ENCODE measurements around the gene ZNF500. TPM values are rescaled to one million over a fixed set of nuclear protein-coding genes. Genes with fewer than 3 reads are reported as not detected.
A peak's percentile ranks its signal among the peaks of the same experiment; 100 is the strongest.

ZNF500 gene
- total RNA-seq, 1 experiment from 2014 or later, result 20.1 TPM

DNA sequence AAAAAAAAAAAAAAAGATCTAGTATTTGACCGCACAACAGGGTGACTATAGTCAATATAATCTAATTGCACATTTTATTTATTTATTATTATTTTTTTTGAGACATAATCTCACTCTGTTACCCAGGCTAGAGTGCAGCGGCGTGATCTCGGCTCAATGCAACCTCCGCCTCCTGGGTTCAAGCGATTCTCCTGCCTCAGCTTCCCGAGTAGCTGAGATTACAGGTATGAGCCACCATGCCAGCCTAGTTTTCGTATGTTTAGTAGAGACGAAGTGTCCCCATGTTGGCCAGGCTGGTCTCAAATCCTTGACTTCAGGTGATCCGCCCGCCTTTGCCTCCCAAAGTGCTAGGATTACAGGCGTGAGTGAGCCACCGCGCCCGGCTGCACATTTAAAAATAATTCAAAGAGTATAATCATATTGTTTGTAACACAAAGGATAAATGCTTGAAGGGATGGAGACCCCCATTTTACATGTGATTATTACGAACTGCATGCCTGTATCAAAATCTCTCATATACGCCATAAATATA is 33.7 kb downstream of the ZNF500 start:
- DNase-seq (ENCODE audit: low read depth, low spot score), result no peak
- ChIA-PET RAD21 (ENCODE audit: low non-redundant PET in 1 of 2, low total read pairs in 2 of 2, uncharacterized antibody in 2 of 2, unreplicated experiment in 2 of 2) (no interaction called here), CTCF (interaction anchor here (1.6 kb wide), 1 partner anchor 109 kb away, joined by 4 read pairs; the partner anchor contains the start of gene MGRN1), POLR2A (interaction anchor here (1.9 kb wide), 1 partner anchor 35 kb away, joined by 8 read pairs; no protein-coding TSS in a partner anchor)
- intact Hi-C loops (cut with micrococcal nuclease), result loop anchor here (5.0 kb wide), 2 partner anchors 209 to 224 kb away; partner anchors contain the start of gene SEC14L5
- H3K27me3 ChIP-seq (ENCODE audit: insufficient read depth, low read length), result no peaks in the 10 kb centered on the region
- H3K9ac ChIP-seq (ENCODE audit: low read length), result peak overlapping the region; percentile 94
- peaks cover 3 to 15% of the 10 kb centered on the region in 2 experiments; a peak in 3 of 4 replicates for H3K36me3 ChIP-seq (ENCODE audit: control insufficient read depth in 1 of 2, insufficient read depth in 2 of 2, low read length in 2 of 2)
- no peak for ATAC-seq
- TF ChIP-seq, protein P1, sequence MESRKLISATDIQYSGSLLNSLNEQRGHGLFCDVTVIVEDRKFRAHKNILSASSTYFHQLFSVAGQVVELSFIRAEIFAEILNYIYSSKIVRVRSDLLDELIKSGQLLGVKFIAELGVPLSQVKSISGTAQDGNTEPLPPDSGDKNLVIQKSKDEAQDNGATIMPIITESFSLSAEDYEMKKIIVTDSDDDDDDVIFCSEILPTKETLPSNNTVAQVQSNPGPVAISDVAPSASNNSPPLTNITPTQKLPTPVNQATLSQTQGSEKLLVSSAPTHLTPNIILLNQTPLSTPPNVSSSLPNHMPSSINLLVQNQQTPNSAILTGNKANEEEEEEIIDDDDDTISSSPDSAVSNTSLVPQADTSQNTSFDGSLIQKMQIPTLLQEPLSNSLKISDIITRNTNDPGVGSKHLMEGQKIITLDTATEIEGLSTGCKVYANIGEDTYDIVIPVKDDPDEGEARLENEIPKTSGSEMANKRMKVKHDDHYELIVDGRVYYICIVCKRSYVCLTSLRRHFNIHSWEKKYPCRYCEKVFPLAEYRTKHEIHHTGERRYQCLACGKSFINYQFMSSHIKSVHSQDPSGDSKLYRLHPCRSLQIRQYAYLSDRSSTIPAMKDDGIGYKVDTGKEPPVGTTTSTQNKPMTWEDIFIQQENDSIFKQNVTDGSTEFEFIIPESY (IDR thresholded peaks at IDR 0.05; ENCODE audit: extremely low read depth, insufficient replicate concordance, low read length), result no peak
- TF ChIP-seq, protein P2, sequence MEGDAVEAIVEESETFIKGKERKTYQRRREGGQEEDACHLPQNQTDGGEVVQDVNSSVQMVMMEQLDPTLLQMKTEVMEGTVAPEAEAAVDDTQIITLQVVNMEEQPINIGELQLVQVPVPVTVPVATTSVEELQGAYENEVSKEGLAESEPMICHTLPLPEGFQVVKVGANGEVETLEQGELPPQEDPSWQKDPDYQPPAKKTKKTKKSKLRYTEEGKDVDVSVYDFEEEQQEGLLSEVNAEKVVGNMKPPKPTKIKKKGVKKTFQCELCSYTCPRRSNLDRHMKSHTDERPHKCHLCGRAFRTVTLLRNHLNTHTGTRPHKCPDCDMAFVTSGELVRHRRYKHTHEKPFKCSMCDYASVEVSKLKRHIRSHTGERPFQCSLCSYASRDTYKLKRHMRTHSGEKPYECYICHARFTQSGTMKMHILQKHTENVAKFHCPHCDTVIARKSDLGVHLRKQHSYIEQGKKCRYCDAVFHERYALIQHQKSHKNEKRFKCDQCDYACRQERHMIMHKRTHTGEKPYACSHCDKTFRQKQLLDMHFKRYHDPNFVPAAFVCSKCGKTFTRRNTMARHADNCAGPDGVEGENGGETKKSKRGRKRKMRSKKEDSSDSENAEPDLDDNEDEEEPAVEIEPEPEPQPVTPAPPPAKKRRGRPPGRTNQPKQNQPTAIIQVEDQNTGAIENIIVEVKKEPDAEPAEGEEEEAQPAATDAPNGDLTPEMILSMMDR (IDR thresholded peaks at IDR 0.05 in 2 of 3, conservative IDR thresholded peaks at IDR 0.05 in 1 of 3; ENCODE audit: borderline replicate concordance in 1 of 3, insufficient read depth in 1 of 3, low read depth in 2 of 3, low read length in 2 of 3), result no peak
- TF ChIP-seq ZNF274 (IDR thresholded peaks at IDR 0.05; ENCODE audit: low read depth, low read length), result no peak
- H3K9me3 ChIP-seq (ENCODE audit: control insufficient read depth in 1 of 2, insufficient read depth in 1 of 2, low read depth in 1 of 2, low read length in 2 of 2), result no peaks in the 10 kb centered on the region
- peaks cover 29% of the 10 kb centered on the region for H3K79me2 ChIP-seq (ENCODE audit: insufficient read depth, low read length)
- no peaks in the 10 kb centered on the region for H3K9me2 ChIP-seq (ENCODE audit: insufficient read depth)
- H3K27ac ChIP-seq (ENCODE audit: low read depth, low read length), result peak overlapping the region; percentile 83
- H3K4me3 ChIP-seq (replicated peaks in 1 of 2; ENCODE audit: low read depth in 1 of 2, low read length in 2 of 2), result peak overlapping the region; percentile 97
- no peaks in the 10 kb centered on the region for H4K20me1 ChIP-seq (ENCODE audit: insufficient read depth)
- BruUV-seq (replicated peaks), result no TSS peak
- peak overlapping the region; percentile 96 for H3K4me2 ChIP-seq (ENCODE audit: low read length)
- peaks cover 8 to 19% of the 10 kb centered on the region in 2 experiments for H3K4me1 ChIP-seq (ENCODE audit: control insufficient read depth in 1 of 2, insufficient read depth in 2 of 2, low read length in 2 of 2)
- H2AFZ ChIP-seq (ENCODE audit: low read depth, low read length, poor library complexity, severe bottlenecking), result no peak overlapping the region
